Midbrain (tissue), 1 donor: ENCODE results near the gene SNAP25.

ENCODE experiments used
- DNase-seq: peaks from one replicate; lab custom pipeline; 2025; lab: John Stamatoyannopoulos, UW

The SNAP25 gene

DNA sequence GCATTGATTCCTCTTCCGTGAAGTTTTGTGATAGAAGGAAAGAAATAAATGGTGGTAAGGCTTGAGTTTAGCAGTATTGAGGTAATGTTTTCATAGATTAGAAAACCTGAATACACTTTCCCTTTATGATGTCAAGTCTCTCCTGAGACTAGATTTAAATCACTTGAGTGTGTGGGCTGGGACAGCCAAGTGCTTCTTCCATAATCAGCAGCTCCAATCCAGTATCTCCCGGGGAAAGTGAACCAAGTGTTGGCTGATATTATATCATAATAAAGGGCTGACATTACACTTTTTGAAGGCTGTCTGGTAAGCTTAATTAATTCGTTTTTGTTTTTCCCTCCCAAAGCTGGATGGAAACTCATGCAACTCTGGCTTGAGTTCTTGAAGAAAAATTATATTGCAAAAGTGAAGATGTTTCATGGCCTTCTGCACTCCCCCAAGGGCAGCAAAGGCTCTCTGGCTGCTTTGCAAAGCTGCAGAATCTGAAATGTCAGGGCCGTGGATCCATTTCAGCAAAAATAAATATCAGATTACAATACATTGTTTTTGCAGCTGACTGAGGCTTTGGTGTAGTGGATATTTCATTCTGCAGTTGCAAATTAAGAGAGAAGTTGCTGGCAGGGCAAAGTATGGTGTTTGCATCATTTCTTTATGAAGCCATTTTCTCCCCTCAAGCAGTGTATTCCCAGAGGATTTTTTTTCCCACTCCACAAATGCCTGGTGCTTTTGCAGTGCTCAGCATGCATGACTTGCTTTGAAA is 114.2 kb downstream of the SNAP25 start:
- DNase-seq: no peak

DNA sequence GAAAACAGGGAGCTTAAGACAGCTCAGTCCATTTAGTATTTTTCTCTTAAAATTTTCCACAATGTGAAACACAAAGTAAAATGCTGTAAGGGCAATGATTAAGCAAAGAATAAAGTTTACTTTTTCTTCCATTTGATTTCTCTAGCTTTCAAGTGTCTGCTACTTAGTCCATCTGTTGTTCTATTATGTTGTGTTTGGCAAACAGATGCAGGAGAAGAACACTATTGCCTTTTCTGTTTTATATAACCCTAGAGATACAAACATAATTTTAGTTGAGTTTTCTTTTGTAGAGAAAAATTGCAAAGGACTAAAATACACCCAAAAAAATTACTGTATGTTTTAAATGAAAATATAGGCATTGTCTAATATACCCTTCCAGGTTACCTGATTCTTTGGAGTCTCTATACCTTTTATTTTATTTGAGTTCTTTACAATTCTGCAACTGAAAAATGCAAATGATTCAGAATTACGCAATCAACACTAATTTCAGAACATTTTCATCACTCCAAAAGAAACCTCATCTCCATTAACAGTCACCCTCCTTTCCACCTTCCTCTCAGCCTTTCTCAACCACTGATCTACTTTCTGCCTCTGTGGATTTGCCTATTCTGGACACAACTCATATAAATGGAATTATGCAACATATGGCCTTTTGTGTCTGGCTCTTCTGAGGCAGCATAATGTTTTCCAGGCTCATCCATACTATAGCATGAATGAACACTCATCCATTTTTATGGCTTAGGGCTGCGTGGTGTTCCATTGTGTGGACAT is 118.5 kb downstream of the SNAP25 start:
- no peak for DNase-seq

DNA sequence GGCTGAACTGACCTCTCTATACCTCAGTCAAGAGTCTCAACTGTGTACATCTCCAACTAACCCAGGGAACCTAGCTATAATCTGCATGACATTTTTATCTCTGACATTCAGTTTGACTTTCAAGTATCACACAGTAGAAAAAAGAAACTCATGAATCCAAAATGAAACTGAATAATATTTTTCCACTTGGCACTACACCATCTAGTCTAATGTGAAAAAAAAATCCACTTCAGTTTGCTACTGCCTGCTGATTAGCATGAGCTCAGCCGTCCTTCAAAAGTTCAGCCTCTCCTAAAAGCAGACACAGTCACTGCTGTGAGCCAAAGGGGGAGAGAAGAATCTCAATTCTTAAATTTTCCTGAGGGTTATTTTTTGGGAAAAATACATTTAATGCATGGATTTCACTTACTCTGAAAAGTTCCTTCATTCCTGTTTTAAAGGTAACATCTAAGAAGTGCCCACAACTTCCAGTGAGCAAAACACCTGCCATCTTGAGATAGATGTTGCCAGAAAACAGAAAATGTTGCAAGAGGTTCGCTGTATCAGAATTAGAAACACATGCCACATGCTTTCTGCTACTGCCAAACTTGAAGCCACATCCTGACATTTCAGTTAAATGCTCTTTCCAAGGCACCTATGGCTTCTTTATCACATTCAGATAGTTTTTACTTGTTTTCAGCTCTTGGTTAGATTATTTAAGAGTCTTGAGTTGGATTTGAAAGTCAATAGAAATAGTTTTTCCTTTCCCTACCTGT is 120.0 kb downstream of the SNAP25 start:
- DNase-seq: no peak

DNA sequence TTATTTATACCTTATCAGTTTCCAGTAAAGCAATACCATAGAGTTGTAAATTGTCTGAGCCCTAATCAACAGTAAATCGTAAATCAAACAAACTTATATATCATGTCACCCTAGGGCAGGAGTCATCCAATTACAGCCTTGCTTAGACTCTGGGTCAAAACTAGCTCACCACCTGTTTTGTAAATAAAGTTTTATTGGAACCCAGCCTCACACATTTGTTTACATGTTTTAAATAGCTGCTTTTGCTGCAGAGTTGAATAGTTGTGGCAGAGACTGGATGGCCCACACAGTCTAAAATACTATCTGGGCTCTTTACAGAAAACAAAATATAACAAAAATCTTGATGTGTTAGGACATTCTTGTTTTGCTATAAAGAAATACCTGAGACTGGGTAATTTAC is 121.0 kb downstream of the SNAP25 start:
- no peak for DNase-seq

DNA sequence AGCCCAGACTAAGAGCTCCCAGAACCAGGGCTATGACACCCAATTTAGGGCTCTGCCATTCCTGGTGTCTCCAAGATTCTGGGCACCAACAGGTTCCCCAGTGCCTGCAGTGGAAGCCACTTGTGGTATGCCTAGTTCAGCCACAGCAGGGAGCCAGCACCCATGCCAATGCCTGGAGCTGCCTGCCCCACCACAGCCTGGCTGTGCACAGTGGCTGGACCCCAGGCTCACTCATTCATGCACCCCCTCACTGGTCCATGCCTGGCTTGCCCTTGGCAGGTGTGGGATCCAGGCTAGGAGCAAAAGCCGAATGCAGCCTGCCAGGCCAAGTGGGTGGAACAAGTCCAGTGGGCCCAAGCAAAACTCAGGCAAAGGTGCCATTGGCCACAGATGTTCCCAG is 123.5 kb downstream of the SNAP25 start:
- no peak for DNase-seq

DNA sequence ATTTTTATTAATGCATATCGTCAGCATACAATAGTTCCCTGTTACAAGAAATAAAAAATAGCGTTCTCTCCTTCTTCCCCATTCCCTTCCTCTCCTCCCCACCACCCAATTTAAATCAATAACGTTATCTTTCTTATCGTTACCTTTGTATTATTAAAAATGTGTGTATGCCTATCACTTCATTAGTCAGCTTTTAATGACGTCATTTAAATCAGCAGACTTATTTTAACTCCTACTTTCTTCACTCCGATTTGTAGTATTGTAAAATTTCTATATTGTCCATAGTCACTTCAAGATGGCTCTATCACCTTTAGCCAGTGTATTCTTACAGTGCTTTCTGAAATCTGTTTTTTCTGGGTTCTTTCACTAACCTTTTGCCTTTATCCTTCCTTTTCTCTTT is 126.3 kb downstream of the SNAP25 start:
- DNase-seq: no peak

DNA sequence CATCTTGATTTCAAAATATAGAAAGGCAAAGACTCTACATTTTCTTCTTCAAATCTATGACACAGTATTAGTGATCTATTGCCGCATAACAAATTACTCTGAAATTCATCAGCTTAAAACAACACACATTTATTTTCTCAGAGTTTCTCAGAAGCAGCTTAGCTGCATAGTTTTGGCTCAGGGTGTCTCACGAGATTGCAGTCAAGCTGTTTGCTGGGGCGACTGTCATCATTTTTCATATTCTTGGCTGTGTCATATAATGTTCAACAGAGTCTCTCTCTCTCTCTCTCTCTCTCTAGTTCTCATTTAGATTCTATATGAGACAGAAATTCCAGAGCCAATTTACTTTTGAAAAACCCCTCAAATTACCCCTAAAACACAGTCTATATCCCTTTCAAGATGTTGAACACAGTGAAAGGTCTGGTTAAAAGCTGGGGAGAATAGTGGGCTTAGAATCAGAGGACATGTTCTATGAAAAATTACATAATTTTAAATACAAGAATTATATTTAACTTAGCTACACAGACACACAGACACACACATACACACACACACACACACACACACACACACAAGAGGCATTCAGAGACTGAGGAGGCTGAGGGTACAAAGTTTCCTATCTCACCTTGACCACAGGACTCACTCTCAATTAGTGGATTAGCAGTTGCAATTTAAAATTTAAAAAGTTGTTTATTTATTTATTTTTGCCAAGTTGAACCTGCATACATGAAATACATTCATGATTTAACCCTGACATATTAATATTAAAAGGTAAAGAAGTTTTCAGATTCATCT is 128.7 kb downstream of the SNAP25 start:
- no peak for DNase-seq

DNA sequence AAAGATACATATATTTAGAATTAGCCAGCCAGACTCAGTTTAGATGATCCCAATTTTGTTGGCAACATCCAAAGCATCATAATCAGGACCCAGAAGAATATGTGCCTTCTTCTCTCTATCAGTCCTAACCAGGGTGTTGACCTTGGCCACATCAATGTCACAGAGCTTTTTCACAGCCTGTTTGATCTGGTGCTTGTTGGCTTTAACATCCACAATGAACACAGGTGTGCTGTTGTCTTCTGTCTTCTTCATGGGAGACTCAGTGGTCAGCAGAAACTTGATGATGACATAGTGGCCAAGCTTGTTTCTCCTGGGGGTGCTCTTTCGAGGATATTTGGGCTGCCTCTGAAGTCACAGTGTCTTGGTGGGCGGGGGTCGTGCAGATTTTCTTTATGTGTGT is 130.5 kb downstream of the SNAP25 start:
- DNase-seq: no peak

DNA sequence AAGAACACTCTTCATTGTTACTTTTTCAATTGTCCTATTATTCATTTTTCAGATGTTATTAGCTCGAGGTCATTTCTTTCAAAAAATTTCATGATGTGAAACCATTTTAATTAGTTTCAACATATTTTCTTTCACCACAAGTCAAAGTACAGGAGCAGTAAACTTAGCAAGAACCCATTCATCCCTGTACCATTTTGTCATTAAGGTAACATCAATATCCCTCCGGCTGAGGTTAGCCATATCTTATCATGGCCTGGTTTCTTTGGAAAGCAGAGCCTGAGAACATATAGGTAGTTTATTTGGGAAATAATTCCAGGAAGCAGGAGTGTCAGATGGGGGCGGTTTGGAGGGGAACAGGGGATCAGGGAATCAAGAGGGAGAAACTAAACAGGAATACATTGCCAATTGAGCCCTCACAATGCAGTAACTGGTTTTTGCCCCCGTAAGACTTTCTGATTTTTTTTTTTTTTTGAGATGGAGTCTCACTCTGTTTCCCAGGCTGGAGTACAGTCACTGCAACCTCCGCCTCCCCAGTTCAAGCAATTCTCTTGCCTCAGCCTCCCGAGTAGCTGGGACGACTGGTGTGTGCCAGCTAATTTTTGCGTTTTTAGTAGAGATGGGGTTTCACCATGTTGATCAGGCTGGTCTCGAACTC is 131.7 kb downstream of the SNAP25 start:
- DNase-seq: no peak

DNA sequence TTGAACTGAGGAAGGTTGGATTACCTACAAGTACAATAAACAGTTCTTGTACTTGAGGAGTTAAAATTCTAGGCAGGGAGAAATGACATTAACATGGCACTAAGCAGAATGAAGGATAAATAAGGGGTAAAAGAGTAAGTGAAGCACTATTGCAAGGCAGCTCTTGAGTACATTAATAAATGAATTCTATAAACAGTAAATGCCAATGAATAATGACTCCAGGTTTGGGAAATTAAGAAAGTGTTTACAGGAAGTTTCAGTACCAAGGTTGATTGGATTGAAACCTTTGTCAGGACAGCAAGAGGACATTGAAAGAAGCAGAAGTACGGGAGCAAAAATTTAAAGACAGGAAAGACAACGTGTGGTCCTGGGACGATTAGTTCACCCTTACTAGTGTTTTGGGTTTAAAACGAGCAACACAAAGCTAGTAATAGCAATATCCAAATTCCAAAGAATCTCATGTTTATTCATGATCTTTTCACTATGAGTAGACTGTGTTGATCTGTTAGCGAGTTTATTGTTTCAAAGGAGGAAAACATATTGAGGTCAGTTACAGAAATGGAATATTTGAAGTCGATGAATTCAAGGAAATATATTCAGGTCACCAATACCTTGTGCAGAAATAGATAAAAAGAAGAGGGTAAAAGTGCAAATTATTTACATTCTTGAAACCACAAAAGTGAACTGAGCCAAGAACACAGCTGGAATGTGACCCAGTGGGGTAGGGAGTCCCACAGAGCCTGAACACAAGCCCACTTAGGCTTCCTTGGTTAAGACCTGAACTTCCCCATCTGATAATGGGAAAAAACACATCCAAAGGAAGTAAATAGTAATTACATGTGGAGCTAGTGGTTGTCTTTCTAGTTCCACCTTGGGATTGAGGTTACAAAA is 134.5 kb downstream of the SNAP25 start:
- no peak for DNase-seq

DNA sequence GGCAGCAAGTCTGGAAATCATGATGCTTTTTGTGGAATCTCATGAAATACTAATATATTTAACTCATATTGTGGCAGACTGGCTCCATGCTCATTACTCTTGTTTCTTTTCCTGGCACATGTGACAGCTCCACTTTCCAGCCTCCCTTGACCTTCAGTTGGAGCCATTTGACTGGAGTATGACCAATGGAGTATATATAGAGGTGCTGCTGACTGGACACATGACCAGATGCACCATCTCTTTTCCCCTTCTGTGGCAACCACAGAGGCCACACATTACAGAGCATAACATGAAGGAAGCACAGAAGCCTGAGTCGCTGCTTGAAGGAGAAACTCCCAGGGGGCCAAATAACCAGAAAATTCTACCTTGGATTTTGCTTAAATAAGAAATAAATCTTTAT is 138.0 kb downstream of the SNAP25 start:
- no peak for DNase-seq
